Measurements from ENCODE around the gene PDIA4.
"Not testable (repeated sequence)": the region's sequence is repeated elsewhere in the genome, so short reads cannot be mapped to it uniquely, and the experiment has no call there.

PDIA4 gene

DNA sequence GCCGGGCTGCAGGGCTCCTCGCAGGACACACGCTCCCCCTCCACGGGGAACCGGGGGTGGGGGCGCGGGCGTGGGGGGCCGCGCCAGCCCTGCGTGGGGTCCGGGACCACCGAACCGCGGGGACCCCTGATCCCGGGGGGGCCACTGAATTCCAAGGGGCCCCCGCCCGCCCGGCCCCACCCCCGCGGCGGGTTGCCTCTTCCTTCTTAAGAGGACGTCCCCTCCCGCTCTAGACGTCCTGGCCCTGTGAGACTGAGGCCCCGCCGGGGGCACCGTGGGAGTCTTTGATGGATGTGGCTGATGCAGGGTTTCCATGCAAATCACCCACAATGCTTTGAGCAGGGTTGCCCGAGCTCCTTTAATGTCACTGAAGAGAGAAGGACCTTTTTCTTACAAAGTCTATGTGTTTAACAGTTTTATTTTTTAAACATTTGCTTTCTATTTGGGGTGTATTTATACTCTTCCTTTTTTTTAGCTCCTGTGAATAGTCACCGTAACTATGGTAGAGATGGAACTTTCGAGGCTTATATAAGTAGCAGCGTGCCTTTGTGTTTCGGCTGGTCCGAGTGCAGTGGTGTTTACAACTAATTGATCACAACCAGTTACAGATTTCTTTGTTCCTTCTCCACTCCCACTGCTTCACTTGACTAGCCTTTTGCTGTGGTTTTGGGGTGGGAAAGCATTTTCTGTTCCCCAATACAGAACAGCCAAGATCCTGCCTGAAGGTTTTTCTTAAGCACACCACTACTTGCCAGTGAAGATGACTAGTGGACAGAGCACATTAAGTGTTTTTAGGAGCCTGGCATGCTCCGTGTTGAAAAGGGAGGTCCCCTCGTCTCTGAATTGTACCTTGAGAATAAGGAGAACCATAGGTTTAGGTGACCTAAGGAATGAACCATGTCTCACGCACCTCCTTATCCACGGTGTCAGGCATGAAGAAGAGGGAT is 44.8 kb downstream of the PDIA4 start:
- no peak for DNase-seq (ENCODE audit: low read depth, low spot score)
- ChIA-PET POLR2A (interaction anchor here (0.7 kb wide), 1 partner anchor 42 kb away, joined by 3 read pairs; no protein-coding TSS in a partner anchor), CTCF (interaction anchor here (0.7 to 1.9 kb wide), 10 partner anchors 13 to 479 kb away, joined by 3 to 14 read pairs (median 6); no protein-coding TSS in a partner anchor)
- TF ChIP-seq, protein P1, sequence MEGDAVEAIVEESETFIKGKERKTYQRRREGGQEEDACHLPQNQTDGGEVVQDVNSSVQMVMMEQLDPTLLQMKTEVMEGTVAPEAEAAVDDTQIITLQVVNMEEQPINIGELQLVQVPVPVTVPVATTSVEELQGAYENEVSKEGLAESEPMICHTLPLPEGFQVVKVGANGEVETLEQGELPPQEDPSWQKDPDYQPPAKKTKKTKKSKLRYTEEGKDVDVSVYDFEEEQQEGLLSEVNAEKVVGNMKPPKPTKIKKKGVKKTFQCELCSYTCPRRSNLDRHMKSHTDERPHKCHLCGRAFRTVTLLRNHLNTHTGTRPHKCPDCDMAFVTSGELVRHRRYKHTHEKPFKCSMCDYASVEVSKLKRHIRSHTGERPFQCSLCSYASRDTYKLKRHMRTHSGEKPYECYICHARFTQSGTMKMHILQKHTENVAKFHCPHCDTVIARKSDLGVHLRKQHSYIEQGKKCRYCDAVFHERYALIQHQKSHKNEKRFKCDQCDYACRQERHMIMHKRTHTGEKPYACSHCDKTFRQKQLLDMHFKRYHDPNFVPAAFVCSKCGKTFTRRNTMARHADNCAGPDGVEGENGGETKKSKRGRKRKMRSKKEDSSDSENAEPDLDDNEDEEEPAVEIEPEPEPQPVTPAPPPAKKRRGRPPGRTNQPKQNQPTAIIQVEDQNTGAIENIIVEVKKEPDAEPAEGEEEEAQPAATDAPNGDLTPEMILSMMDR (IDR thresholded peaks at IDR 0.05; ENCODE audit: insufficient read depth, low read length, missing control alignments) = no peak
- H3K4me3 ChIP-seq (ENCODE audit: low read depth, low read length) = peak overlapping the region; percentile 67

DNA sequence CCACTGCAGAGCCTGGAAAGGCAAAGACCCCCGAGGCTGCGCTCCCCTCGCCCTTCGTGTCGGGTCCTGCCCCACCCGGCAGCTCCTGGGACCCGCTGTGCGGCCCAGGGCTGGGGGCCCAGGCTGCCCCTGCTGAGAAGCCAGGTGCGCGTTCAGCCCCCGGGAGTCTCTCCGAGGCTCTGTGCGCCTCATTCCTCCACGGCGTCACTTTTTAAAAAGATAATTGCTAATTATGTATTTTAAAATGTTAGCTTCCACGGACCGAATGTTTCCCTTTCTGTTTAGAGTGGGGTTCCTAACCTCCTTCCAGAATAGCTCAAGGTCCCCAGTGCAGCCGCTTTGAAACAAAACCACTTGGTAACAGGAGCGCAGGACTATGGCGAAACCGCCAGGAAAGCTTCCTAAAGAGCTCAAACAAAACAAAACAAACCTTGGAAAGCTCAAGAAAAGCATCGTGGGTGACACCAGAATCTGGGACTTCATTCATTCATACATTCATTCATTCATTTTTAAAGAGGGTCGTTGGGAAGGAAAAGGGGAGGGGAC is 45.6 kb downstream of the PDIA4 start:
- ChIA-PET CTCF (interaction anchor here (1.0 to 1.9 kb wide), 8 partner anchors 12 to 478 kb away, joined by 3 to 14 read pairs (median 6); no protein-coding TSS in a partner anchor), POLR2A (interaction anchor here (0.7 kb wide), 1 partner anchor 42 kb away, joined by 3 read pairs; no protein-coding TSS in a partner anchor)
- TF ChIP-seq, protein P1 (IDR thresholded peaks at IDR 0.05; ENCODE audit: insufficient read depth, low read length, missing control alignments) = no peak
- peak overlapping the region; percentile 67 for H3K4me3 ChIP-seq (ENCODE audit: low read depth, low read length)
- no peak for DNase-seq (ENCODE audit: low read depth, low spot score)

DNA sequence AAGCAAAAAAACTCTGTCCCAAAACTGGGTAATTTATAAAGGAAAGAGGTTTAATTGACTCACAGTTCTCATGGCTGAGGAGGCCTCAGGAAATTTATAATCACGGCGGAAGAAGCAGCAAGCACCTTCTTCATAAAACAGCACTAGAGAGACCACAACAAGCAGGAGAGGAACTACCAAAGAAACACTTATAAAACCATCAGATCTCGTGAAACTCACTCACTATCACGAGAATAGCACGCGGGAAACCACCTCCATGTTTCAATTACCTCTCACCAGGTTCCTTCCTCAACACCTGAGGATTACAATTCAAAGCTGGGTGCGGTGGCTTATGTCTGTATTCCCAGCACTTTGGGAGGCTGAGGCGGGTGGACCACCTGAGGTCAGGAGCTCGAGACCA is 48.5 kb downstream of the PDIA4 start:
- DNase-seq (ENCODE audit: low read depth, low spot score) = no peak
- TF ChIP-seq, protein P1 (IDR thresholded peaks at IDR 0.05; ENCODE audit: insufficient read depth, low read length, missing control alignments) = no peak
- CTCF ChIA-PET = interaction anchor here (0.7 kb wide), 1 partner anchor 405 kb away, joined by 3 read pairs; no protein-coding TSS in a partner anchor
- POLR2A ChIA-PET = no interaction called here
- no peak overlapping the region for H3K4me3 ChIP-seq (ENCODE audit: low read depth, low read length)

- POLR2A ChIA-PET; H3K4me3 ChIP-seq (ENCODE audit: low read depth, low read length); DNase-seq (ENCODE audit: low read depth, low spot score): not testable (repeated sequence)
- CTCF ChIA-PET = interaction anchor here (0.6 to 4.2 kb wide), 2 partner anchors 12 to 404 kb away, joined by 3 to 20 read pairs; no protein-coding TSS in a partner anchor
Measured at GRCh38 chr7:148979072-148979471, 49.2 kb downstream of the PDIA4 start.

- TF ChIP-seq, protein P1 (IDR thresholded peaks at IDR 0.05; ENCODE audit: insufficient read depth, low read length, missing control alignments) = no peak
- no peak for DNase-seq (ENCODE audit: low read depth, low spot score)
- no peak overlapping the region for H3K4me3 ChIP-seq (ENCODE audit: low read depth, low read length)
- ChIA-PET POLR2A (no interaction called here), CTCF (interaction anchor here (0.7 to 4.2 kb wide), 3 partner anchors 11 to 88 kb away, joined by 3 to 20 read pairs (median 4); no protein-coding TSS in a partner anchor)
Measured at GRCh38 chr7:148978091-148978490, 50.2 kb downstream of the PDIA4 start.

GRCh38 chr7:148975896-148976295 is 52.4 kb downstream of the PDIA4 start:
- DNase-seq (ENCODE audit: low read depth, low spot score) = no peak
- H3K4me3 ChIP-seq (ENCODE audit: low read depth, low read length) = no peak overlapping the region
- TF ChIP-seq, protein P1 (IDR thresholded peaks at IDR 0.05; ENCODE audit: insufficient read depth, low read length, missing control alignments) = no peak
- ChIA-PET CTCF (interaction anchor here (1.1 to 4.2 kb wide), 5 partner anchors 9 to 401 kb away, joined by 3 to 20 read pairs (median 6); no protein-coding TSS in a partner anchor), POLR2A (interaction anchor here (0.8 kb wide), 1 partner anchor 13 kb away, joined by 3 read pairs; no protein-coding TSS in a partner anchor)
